SK-N-DZ (cell line): ENCODE measurements around the gene TRAPPC12.
A peak's percentile ranks its signal among the peaks of the same experiment; 100 is the strongest.
"Not testable (repeated sequence)": the region's sequence is repeated elsewhere in the genome, so short reads cannot be mapped to it uniquely, and the experiment has no call there.

ENCODE experiments used
- DNase-seq: peaks from one replicate; pipeline ENCODE4 v3.0.0-alpha.2; 2015; ENCODE audit warnings: low spot score

The TRAPPC12 gene

DNA sequence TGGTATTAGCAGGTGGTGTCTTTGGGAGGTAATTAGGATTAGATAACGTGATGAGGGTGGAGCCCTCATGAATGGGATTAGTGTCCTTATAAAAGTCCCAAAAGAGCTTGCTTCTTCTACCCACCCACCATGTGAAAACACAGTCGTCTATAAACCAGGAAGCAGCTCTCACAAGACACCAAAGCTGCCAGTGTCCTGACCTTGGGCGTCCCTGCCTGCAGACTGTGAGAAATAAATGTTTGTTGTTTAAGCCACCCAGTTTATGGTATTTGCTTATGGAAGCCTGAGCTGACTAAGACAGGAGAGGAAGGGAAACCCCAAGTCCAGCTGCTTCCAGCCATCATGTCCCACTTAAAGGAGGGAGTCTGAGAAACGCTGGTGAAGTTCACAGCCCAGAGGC lies 126.3 kb downstream of the TRAPPC12 start:
- DNase-seq: no peak

DNA sequence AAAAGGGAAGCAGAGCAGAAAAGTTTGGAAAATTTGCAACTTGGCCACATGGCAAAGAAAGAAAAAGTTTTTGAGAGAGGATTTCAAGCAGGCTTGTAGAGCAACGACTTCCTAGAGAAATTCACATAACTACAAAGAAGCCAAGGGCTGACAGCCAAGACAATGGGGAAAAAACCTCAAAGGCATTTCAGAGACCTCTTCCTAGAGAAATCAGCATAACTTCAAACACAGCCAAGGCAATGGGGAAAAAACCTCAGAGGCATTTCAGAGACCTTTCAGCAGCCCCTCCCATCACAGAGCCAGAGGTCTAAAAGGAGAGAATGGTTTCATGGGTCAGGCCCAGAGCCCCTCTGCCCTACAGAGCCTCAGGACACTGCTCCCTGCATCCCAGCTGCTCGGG lies 132.6 kb downstream of the TRAPPC12 start:
- DNase-seq: no peak

DNA sequence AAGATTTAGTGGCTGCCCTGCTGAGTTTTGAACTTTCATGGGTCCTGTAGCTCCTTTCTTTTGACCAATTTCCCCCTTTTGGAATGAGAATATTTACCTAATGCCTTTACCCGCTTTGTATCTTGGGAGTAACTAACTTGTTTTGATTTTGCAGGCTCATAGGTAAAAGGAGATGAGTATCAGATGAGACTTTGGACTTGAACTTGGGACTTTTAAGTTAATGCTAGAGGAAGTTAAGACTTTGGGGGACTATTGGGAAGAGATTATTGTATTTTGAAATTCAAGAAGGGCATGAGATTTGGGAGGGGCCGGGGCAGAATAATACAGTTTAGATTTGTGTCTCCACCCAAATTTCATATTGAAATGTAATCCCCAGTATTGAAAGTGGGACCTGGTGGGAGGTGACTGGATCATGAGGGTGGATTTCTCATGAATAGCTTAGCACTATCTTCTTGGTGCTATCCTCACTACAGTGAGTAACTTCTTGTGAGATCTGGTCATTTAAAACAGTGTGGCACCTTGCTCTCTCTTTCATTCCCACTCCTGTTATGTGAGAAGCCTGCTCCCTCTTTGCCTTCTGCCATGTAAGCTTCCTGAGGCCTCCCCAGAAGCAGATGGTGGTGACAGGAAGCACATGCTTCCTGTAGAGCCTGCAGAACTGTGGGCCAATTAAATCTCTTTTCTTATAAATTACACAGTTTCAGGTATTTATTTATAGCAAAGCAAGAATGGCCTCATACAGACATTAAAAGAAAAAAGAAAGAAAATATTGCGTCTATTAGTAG lies 133.7 kb downstream of the TRAPPC12 start:
- DNase-seq: no peak

- not testable (repeated sequence) for DNase-seq
These were observed 135.9 kb downstream of the TRAPPC12 start for GRCh38 chr2:3515438-3515837.

- DNase-seq: no peak
These were observed 137.3 kb downstream of the TRAPPC12 start for GRCh38 chr2:3516831-3517230.

GRCh38 chr2:3517948-3518495 lies 138.5 kb downstream of the TRAPPC12 start:
- no peak for DNase-seq

DNA sequence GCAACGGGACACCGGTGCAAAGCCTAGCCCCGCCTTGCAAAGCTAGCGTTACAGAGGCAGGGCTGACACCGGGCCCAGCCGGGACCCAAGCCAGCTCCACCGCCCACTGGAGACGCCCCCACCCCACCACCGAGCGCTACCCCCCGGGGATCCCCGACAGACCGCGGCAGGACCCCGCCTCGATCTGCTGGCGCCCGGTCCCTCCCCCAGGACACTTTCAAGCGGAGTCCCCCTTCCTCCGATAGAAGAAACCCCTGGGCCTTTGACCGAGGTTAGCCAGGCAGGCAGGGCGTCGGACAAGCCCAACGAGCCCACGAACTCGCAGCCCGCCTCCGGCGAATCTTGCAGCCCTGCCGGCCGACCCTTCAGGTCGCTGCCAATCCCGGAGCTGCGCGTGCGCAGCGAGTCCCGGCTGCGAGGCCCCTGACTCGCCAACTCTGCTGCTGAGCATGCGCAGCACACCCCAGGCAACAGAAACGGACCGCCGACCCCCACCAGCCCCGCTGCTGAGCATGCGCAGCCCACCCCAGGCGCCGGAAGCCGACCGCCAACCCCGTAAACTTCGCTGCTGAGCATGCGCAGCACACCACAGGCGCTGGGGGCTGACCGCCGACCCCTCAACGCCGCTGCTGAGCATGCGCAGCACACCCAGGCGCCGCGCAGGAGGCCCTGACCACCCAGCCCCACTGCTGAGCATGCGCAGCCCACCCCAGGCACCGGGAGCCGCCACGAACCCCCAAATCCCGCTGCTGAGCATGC lies 139.2 kb downstream of the TRAPPC12 start:
- DNase-seq: peak; percentile 98

GRCh38 chr2:3519255-3520205 lies 140.0 kb downstream of the TRAPPC12 start, which contains the start of gene ADI1:
Gene ADI1 (minus strand): TSS chr2:3519531. CDS start chr2:3519487, 44 bp downstream.
- peak; percentile 85 for DNase-seq

- DNase-seq: no peak
These were observed 141.1 kb downstream of the TRAPPC12 start for GRCh38 chr2:3520591-3520990.

DNA sequence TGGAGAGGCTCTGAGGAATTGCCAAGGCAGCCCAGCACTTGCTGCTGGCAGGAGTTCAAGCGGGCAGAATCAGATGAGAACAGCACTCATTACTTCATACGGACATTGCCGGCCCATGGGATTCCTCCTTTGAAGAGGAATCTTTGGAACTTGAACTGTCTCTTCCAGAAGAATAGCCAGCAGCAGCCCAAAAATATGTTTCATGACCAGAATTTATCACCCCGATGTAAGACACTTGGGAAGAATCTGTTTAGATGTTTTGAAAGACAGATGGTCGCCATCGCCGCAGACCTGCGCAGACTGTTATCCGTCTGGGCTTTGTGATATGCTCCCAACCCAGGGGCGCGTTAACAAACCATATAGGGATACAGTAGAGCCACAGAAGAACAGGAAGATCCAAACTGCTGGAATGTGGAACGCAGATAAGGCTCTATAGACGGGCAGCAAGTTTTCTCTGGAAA lies 143.5 kb downstream of the TRAPPC12 start:
- no peak for DNase-seq

DNA sequence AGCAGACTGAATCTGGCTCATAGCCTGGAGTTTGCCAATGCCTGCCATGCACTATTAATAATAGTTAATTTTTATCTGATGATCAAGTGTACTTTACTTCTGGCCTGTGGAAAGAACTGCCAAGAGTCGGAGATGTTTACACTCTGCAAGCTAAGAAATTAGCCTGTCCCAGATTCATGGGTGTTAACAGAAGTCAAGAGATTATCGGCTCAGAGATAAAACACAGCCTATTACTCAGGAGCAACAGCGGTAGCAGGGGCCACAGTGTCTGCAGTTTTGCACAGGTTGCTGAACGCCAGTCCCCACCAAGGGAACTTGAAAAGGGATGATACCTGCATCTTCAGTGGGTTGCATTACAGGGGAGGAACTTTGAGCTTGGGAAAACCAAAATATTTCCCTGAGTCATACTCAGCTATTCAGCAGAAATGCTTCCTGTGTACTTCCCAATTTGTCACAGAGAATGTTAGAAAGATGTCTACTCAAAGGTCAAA lies 144.1 kb downstream of the TRAPPC12 start:
- DNase-seq: no peak

DNA sequence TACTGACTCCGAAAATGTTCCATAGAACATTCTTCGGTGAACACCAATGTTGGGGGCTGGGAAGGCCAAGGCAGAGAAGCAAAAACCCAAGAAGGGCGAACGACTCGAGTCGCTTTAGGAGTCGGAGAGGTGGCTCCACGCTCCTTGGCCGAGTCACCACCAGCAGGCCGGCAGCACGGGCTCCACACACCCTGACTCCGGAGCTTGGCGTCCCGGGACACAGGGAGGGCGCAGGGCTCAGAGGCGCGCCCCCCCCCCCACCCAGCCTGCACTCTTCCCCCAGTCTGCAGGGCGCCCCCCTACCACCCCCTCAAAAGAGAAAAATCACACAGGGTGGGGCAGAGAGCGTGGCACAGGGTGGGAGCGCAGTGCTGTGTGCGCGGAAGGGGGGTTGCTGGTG lies 147.4 kb downstream of the TRAPPC12 start:
- DNase-seq: no peak

- DNase-seq: no peak
These were observed 148.6 kb downstream of the TRAPPC12 start for GRCh38 chr2:3527886-3528785.
